Activated CD4-positive, alpha-beta T cell treated with anti-CD3 and anti-CD28 coated beads for 48 hours (primary cell): ENCODE measurements around the gene ARFRP1.
A peak's percentile ranks its signal among the peaks of the same experiment; 100 is the strongest.
"Not testable (repeated sequence)": the region's sequence is repeated elsewhere in the genome, so short reads cannot be mapped to it uniquely, and the experiment has no call there.

Experiments
- DNase-seq: peaks from one replicate; pipeline ENCODE4 v3.0.0-alpha.2; 2020

The ARFRP1 gene

DNA sequence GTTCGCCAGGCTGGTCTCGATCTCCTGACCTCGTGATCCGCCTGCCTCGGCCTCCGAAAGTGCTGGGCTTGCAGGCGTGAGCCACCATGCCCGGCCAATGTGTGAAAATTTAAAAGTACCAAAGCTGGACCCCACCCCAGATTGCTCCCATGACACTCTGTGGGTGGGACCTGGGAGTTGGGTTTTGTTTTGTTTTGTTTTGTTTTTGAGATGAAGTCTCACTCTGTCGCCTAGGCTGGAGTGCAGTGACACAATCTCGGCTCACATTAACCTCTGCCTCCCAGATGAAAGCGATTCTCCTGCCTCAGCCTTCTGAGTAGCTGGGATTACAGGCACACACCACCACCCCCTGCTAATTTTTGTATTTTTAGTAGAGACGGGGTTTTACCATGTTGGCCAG lies 36.1 kb downstream of the ARFRP1 start:
- DNase-seq: not testable (repeated sequence)

GRCh38 chr20:63668351-63668750 lies 39.4 kb downstream of the ARFRP1 start:
- no peak for DNase-seq

DNA sequence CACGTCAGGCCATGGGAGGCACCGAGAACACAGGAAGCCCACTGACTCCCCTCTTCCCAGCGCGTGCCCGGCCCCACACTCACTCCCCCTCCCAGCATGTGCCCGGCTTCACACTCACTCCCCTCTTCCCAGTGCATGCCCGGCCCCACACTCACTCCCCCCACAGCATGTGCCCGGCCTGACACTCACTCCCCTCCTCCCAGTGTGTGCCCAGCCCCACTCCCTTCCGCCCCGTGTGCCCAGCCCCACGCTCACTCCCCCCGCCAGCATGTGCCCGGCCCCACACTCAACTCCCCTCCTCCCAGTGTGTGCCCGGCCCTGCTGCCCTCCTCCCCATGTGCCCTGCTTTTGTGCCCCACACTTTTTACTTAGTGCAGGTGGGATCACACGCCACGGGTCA lies 39.9 kb downstream of the ARFRP1 start:
- DNase-seq: no peak

- no peak for DNase-seq
Measured at GRCh38 chr20:63665708-63666107, 42.1 kb downstream of the ARFRP1 start.

DNA sequence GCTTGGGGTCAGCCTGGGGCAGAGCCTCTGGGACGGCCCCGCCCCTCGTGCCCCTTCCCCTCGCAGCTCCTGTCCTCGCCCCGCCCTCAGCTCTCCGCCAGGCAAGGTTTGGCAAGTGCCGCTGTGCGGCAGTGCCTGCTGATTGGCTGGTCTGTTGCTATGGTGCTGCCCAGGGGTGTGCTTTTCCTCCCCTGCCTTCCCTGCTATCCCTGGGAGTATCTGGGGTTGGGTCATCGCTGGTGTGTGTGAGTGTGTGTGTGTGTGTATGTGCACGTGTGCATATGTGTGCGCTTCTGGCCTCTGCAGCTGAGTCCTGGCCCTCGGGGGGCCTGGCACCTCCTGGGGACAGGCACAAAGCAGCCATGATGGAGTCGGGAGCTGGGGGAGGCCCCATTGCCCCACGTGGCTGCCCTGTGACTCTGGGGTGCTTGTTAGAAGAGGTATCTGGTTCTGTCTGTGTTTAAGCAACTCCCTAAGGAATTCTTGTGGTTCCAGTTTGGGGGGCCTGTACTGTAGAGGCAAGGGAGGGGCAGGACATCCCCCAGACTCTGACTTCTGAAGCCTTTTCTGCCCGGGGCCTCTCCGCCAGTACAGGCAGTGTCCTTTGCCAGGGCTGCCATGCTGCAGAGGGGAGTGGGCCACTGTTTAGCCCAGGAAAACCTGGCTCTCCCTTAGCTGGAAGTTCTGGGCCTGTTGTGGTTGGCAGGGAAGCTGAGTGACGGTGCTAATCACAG lies 42.7 kb downstream of the ARFRP1 start:
- no peak for DNase-seq

GRCh38 chr20:63664143-63664851 lies 43.5 kb downstream of the ARFRP1 start:
- no peak for DNase-seq

GRCh38 chr20:63663332-63664066 lies 44.3 kb downstream of the ARFRP1 start:
- DNase-seq: no peak

- DNase-seq: no peak
Measured at GRCh38 chr20:63662813-63663189, 45.0 kb downstream of the ARFRP1 start.

- DNase-seq: no peak
Measured at GRCh38 chr20:63661959-63662812, 45.6 kb downstream of the ARFRP1 start.

DNA sequence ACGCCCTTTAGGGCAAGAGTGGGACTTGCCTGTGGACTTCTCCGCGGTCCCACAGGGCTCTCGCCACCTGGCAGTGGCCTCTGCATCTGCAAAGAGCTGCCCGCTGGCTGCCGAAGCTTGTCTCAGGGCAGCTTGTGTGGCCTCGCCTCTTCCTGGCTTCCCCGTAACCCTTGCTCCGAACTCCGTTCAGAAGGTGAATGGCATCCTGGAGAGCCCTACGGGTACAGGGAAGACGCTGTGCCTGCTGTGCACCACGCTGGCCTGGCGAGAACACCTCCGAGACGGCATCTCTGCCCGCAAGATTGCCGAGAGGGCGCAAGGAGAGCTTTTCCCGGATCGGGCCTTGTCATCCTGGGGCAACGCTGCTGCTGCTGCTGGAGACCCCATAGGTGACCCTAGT lies 46.7 kb downstream of the ARFRP1 start:
- DNase-seq: no peak

DNA sequence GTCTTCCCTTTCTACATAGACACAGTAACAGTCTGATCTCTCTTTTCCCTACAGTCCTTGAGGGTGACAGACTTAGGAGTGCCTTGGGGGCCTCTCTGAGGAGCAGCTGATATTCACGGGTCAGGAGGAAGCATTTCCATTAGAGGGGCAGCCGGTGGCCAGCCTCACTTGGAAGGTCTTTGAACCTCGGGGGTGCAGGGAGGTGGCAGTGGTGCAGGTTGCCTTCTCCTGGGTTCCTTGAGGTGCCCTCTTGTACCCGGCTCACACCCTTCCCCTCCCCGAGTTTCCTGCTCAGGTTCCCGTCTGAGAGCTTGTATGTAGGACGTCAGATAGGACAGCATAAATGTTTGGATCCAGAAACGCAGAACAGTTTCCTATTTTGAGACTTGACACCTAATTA lies 47.2 kb downstream of the ARFRP1 start:
- DNase-seq: no peak

GRCh38 chr20:63660174-63660573 lies 47.6 kb downstream of the ARFRP1 start:
- not testable (repeated sequence) for DNase-seq

DNA sequence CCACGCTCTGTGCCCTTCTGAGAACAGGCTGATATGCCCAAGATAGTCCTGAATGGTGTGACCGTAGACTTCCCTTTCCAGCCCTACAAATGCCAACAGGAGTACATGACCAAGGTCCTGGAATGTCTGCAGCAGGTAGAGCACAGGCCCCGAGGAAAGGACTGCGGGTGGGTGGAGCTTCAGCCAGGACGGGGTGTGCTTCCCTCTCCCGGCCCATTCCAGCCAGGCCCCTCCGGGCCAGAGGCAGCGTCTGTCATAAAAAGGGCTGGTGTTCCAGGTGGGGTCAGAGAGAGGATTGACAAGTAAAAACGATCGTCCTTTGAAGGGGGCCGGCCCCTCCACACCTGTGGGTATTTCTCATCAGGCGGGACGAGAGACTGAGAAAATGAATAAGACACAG lies 48.4 kb downstream of the ARFRP1 start:
- DNase-seq: no peak

DNA sequence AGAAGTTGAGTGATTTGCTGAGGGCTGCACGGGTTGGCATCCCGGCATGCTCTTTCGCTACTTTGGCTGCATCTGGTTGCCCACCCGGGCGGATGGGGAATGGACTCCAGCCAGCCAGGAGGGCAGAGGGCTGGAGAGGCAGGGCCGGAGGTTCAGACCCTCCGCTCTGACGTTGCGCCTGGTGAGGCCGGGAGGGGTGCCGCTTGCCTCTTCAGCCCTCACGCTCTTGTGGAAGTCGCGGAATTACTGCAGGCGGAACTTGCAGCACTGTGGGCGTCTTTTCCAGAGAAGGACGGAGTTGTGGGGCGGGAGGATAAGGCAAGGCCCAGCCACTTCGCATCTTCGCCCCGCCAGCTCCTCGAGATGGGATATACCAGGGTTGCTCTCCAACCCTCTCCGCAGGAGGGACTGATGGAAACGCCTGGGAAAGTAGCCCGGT lies 49.0 kb downstream of the ARFRP1 start:
- peak; percentile 52 for DNase-seq

DNA sequence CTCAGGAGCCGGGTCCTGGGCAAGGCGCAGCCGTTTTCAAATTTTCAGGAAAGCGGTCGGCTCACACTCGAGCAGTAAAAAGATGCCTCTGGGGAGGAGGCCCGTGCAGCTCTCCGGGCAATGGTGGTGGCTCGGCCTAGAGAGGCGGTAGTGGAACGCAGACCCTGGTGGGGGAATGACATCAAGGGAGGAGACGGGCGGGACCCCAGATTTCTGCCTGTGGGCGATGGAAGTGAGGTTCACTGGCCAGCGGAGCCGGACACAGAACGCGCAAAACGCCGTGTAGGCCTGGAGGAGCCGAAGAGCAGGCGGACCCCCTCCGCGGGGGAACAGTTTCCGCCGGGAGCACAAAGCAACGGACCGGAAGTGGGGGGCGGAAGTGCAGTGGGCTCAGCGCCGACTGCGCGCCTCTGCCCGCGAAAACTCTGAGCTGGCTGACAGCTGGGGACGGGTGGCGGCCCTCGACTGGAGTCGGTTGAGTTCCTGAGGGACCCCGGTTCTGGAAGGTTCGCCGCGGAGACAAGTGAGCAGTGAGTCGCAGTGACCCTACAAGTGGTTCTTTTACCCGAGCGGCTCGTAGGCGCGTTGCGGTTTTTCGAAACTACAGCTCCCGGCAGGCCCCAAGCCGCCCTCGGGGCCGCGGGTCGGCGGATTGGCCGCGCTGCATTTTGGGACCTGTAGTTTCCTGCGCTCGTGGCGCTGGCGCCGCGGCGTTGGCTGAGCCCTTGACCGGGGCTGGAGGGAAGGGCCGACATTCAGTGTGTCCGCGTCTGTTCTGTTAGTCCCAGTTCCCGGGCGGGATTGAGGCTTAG lies 49.6 kb downstream of the ARFRP1 start, which contains the start of gene RTEL1:
Gene RTEL1, plus strand, starts transcription at position 376 of the 812 bp plus-strand sequence. CDS start 1,091 bp downstream, outside the sequence.
- peak; percentile 91 for DNase-seq

DNA sequence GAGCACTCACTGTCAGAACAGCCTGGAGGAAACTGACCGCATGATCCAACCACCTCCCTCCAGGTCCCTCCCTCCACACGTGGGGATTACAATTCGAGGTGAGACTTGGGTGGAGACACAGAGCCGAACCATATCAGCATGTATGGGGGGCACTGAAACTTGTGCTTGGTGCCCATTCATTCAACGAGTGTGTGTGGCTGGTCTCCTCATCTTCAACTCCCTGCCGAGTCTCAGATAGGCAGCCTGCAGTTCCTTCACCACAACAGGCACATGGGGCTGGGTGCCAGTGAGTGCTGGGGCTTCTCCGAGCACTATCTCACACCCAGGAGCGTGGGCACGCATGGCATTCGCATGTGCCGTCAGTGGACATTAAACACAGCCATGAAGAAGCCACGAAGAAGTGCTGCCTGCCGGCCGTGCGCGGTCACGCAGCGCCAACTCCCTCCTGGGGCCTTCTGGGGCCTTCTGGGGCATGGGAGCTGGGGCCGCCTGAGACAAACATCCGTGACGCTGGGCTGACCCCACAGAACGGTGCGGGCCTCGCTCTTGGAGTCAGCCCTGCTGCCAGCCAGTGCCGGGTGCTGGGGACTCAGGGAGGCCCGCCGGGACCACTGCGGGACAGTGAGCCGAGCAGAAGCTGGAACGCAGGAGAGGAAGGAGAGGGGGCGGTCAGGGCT lies 50.4 kb downstream of the ARFRP1 start:
- no peak for DNase-seq

GRCh38 chr20:63656451-63656850 lies 51.3 kb downstream of the ARFRP1 start:
- no peak for DNase-seq

GRCh38 chr20:63655249-63655648 lies 52.5 kb downstream of the ARFRP1 start:
- no peak for DNase-seq

GRCh38 chr20:63653974-63654668 lies 53.7 kb downstream of the ARFRP1 start:
- DNase-seq: no peak
